Measurements from ENCODE around the gene GMPR.

The GMPR gene

GRCh38 chr6:16296061-16296670 is 57.8 kb downstream of the GMPR start:
- no peak overlapping the region for H3K9ac ChIP-seq (ENCODE audit: low read depth in 1 of 2, low read length in 2 of 2)
- H3K4me1 ChIP-seq (ENCODE audit: control insufficient read depth in 1 of 2, insufficient read depth in 2 of 2, low read length in 2 of 2), result no peaks in the 10 kb centered on the region
- no peak overlapping the region for H3K4me3 ChIP-seq (ENCODE audit: low read depth in 1 of 2, low read length in 2 of 2)
- H3K27me3 ChIP-seq (ENCODE audit: control insufficient read depth in 1 of 2, insufficient read depth in 2 of 2, low read length in 2 of 2), result no peaks in the 10 kb centered on the region
- H3K36me3 ChIP-seq (ENCODE audit: control insufficient read depth in 1 of 2, insufficient read depth in 2 of 2, low read length in 2 of 2), result peaks cover 0 to 7% of the 10 kb centered on the region in 2 donors
- H3K9me3 ChIP-seq (ENCODE audit: control insufficient read depth in 1 of 2, low read length in 2 of 2), result no peaks in the 10 kb centered on the region
- no peak overlapping the region for H3K27ac ChIP-seq (ENCODE audit: low read depth, low read length)

- Histone ChIP-seq H3K4me1 (ENCODE audit: control insufficient read depth in 1 of 2, insufficient read depth in 2 of 2, low read length in 2 of 2) (no peaks in the 10 kb centered on the region), H3K27ac (ENCODE audit: low read depth, low read length) (no peak overlapping the region), H3K27me3 (ENCODE audit: control insufficient read depth in 1 of 2, insufficient read depth in 2 of 2, low read length in 2 of 2) (no peaks in the 10 kb centered on the region), H3K9ac (ENCODE audit: low read depth in 1 of 2, low read length in 2 of 2) (no peak overlapping the region), H3K4me3 (ENCODE audit: low read depth in 1 of 2, low read length in 2 of 2) (no peak overlapping the region), H3K36me3 (ENCODE audit: control insufficient read depth in 1 of 2, insufficient read depth in 2 of 2, low read length in 2 of 2) (peaks cover 6 to 7% of the 10 kb centered on the region in 2 donors), H3K9me3 (ENCODE audit: control insufficient read depth in 1 of 2, low read length in 2 of 2) (no peaks in the 10 kb centered on the region)
These were observed 61.5 kb downstream of the GMPR start for GRCh38 chr6:16299861-16300260.

GRCh38 chr6:16301511-16301910 is 63.1 kb downstream of the GMPR start:
- Histone ChIP-seq H3K36me3 (ENCODE audit: control insufficient read depth in 1 of 2, insufficient read depth in 2 of 2, low read length in 2 of 2) (peaks cover 8 to 14% of the 10 kb centered on the region in 2 donors), H3K4me1 (ENCODE audit: control insufficient read depth in 1 of 2, insufficient read depth in 2 of 2, low read length in 2 of 2) (no peaks in the 10 kb centered on the region), H3K27me3 (ENCODE audit: control insufficient read depth in 1 of 2, insufficient read depth in 2 of 2, low read length in 2 of 2) (no peaks in the 10 kb centered on the region), H3K4me3 (ENCODE audit: low read depth in 1 of 2, low read length in 2 of 2) (no peak overlapping the region), H3K9ac (ENCODE audit: low read depth in 1 of 2, low read length in 2 of 2) (no peak overlapping the region), H3K27ac (ENCODE audit: low read depth, low read length) (no peak overlapping the region), H3K9me3 (ENCODE audit: control insufficient read depth in 1 of 2, low read length in 2 of 2) (no peaks in the 10 kb centered on the region)

GRCh38 chr6:16302721-16303552 is 64.5 kb downstream of the GMPR start:
- Histone ChIP-seq H3K9me3 (ENCODE audit: control insufficient read depth in 1 of 2, low read length in 2 of 2) (no peaks in the 10 kb centered on the region), H3K9ac (ENCODE audit: low read depth in 1 of 2, low read length in 2 of 2) (no peak overlapping the region), H3K36me3 (ENCODE audit: control insufficient read depth in 1 of 2, insufficient read depth in 2 of 2, low read length in 2 of 2) (peaks cover 13 to 14% of the 10 kb centered on the region in 2 donors), H3K4me3 (ENCODE audit: low read depth in 1 of 2, low read length in 2 of 2) (no peak overlapping the region), H3K4me1 (ENCODE audit: control insufficient read depth in 1 of 2, insufficient read depth in 2 of 2, low read length in 2 of 2) (no peaks in the 10 kb centered on the region), H3K27ac (ENCODE audit: low read depth, low read length) (no peak overlapping the region), H3K27me3 (ENCODE audit: control insufficient read depth in 1 of 2, insufficient read depth in 2 of 2, low read length in 2 of 2) (no peaks in the 10 kb centered on the region)

GRCh38 chr6:16305246-16305725 is 66.9 kb downstream of the GMPR start:
- Histone ChIP-seq H3K4me3 (ENCODE audit: low read depth in 1 of 2, low read length in 2 of 2) (no peak overlapping the region), H3K9ac (ENCODE audit: low read depth in 1 of 2, low read length in 2 of 2) (no peak overlapping the region), H3K27ac (ENCODE audit: low read depth, low read length) (no peak overlapping the region), H3K36me3 (ENCODE audit: control insufficient read depth in 1 of 2, insufficient read depth in 2 of 2, low read length in 2 of 2) (peaks cover 6 to 14% of the 10 kb centered on the region in 2 donors), H3K9me3 (ENCODE audit: control insufficient read depth in 1 of 2, low read length in 2 of 2) (no peaks in the 10 kb centered on the region), H3K27me3 (ENCODE audit: control insufficient read depth in 1 of 2, insufficient read depth in 2 of 2, low read length in 2 of 2) (no peaks in the 10 kb centered on the region), H3K4me1 (ENCODE audit: control insufficient read depth in 1 of 2, insufficient read depth in 2 of 2, low read length in 2 of 2) (no peaks in the 10 kb centered on the region)

GRCh38 chr6:16305788-16306187 is 67.4 kb downstream of the GMPR start:
- H3K4me3 ChIP-seq (ENCODE audit: low read depth in 1 of 2, low read length in 2 of 2), result no peak overlapping the region

GRCh38 chr6:16306334-16306733 is 67.9 kb downstream of the GMPR start:
- H3K4me1 ChIP-seq (ENCODE audit: control insufficient read depth in 1 of 2, insufficient read depth in 2 of 2, low read length in 2 of 2), result no peaks in the 10 kb centered on the region
- H3K9ac ChIP-seq (ENCODE audit: low read depth in 1 of 2, low read length in 2 of 2), result no peak overlapping the region
- no peak overlapping the region for H3K4me3 ChIP-seq (ENCODE audit: low read depth in 1 of 2, low read length in 2 of 2)
- H3K27ac ChIP-seq (ENCODE audit: low read depth, low read length), result no peak overlapping the region
- H3K27me3 ChIP-seq (ENCODE audit: control insufficient read depth in 1 of 2, insufficient read depth in 2 of 2, low read length in 2 of 2), result no peaks in the 10 kb centered on the region
- peaks cover 6 to 14% of the 10 kb centered on the region in 2 donors for H3K36me3 ChIP-seq (ENCODE audit: control insufficient read depth in 1 of 2, insufficient read depth in 2 of 2, low read length in 2 of 2)
- H3K9me3 ChIP-seq (ENCODE audit: control insufficient read depth in 1 of 2, low read length in 2 of 2), result no peaks in the 10 kb centered on the region

More at GRCh38 chr6:16305788-16306187, 67.4 kb downstream of the GMPR start:
- peaks cover 6 to 14% of the 10 kb centered on the region in 2 donors for H3K36me3 ChIP-seq (ENCODE audit: control insufficient read depth in 1 of 2, insufficient read depth in 2 of 2, low read length in 2 of 2)
- H3K4me1 ChIP-seq (ENCODE audit: control insufficient read depth in 1 of 2, insufficient read depth in 2 of 2, low read length in 2 of 2), result no peaks in the 10 kb centered on the region
- no peaks in the 10 kb centered on the region for H3K9me3 ChIP-seq (ENCODE audit: control insufficient read depth in 1 of 2, low read length in 2 of 2)
- H3K27ac ChIP-seq (ENCODE audit: low read depth, low read length), result no peak overlapping the region
- no peaks in the 10 kb centered on the region for H3K27me3 ChIP-seq (ENCODE audit: control insufficient read depth in 1 of 2, insufficient read depth in 2 of 2, low read length in 2 of 2)
- no peak overlapping the region for H3K9ac ChIP-seq (ENCODE audit: low read depth in 1 of 2, low read length in 2 of 2)

- peaks cover 0 to 3% of the 10 kb centered on the region in 2 donors for H3K36me3 ChIP-seq (ENCODE audit: control insufficient read depth in 1 of 2, insufficient read depth in 2 of 2, low read length in 2 of 2)
- H3K27ac ChIP-seq (ENCODE audit: low read depth, low read length), result no peak overlapping the region
- no peaks in the 10 kb centered on the region for H3K4me1 ChIP-seq (ENCODE audit: control insufficient read depth in 1 of 2, insufficient read depth in 2 of 2, low read length in 2 of 2)
- no peaks in the 10 kb centered on the region for H3K9me3 ChIP-seq (ENCODE audit: control insufficient read depth in 1 of 2, low read length in 2 of 2)
- no peak overlapping the region for H3K4me3 ChIP-seq (ENCODE audit: low read depth in 1 of 2, low read length in 2 of 2)
- no peaks in the 10 kb centered on the region for H3K27me3 ChIP-seq (ENCODE audit: control insufficient read depth in 1 of 2, insufficient read depth in 2 of 2, low read length in 2 of 2)
- H3K9ac ChIP-seq (ENCODE audit: low read depth in 1 of 2, low read length in 2 of 2), result no peak overlapping the region
These were observed 73.4 kb downstream of the GMPR start for GRCh38 chr6:16311763-16312162.

- H3K9me3 ChIP-seq (ENCODE audit: control insufficient read depth in 1 of 2, low read length in 2 of 2), result no peaks in the 10 kb centered on the region
- H3K36me3 ChIP-seq (ENCODE audit: control insufficient read depth in 1 of 2, insufficient read depth in 2 of 2, low read length in 2 of 2), result no peaks in the 10 kb centered on the region
- H3K4me3 ChIP-seq (ENCODE audit: low read depth in 1 of 2, low read length in 2 of 2), result no peak overlapping the region
- no peak overlapping the region for H3K9ac ChIP-seq (ENCODE audit: low read depth in 1 of 2, low read length in 2 of 2)
- no peaks in the 10 kb centered on the region for H3K27me3 ChIP-seq (ENCODE audit: control insufficient read depth in 1 of 2, insufficient read depth in 2 of 2, low read length in 2 of 2)
- H3K27ac ChIP-seq (ENCODE audit: low read depth, low read length), result no peak overlapping the region
- H3K4me1 ChIP-seq (ENCODE audit: control insufficient read depth in 1 of 2, insufficient read depth in 2 of 2, low read length in 2 of 2), result peaks cover 0 to 3% of the 10 kb centered on the region in 2 donors
These were observed 75.3 kb downstream of the GMPR start for GRCh38 chr6:16313732-16314131.

GRCh38 chr6:16314296-16314695 is 75.9 kb downstream of the GMPR start:
- no peaks in the 10 kb centered on the region for H3K27me3 ChIP-seq (ENCODE audit: control insufficient read depth in 1 of 2, insufficient read depth in 2 of 2, low read length in 2 of 2)
- H3K9ac ChIP-seq (ENCODE audit: low read depth in 1 of 2, low read length in 2 of 2), result no peak overlapping the region
- no peaks in the 10 kb centered on the region for H3K9me3 ChIP-seq (ENCODE audit: control insufficient read depth in 1 of 2, low read length in 2 of 2)
- H3K36me3 ChIP-seq (ENCODE audit: control insufficient read depth in 1 of 2, insufficient read depth in 2 of 2, low read length in 2 of 2), result no peaks in the 10 kb centered on the region
- peaks cover 0 to 7% of the 10 kb centered on the region in 2 donors for H3K4me1 ChIP-seq (ENCODE audit: control insufficient read depth in 1 of 2, insufficient read depth in 2 of 2, low read length in 2 of 2)
- no peak overlapping the region for H3K4me3 ChIP-seq (ENCODE audit: low read depth in 1 of 2, low read length in 2 of 2)
- H3K27ac ChIP-seq (ENCODE audit: low read depth, low read length), result no peak overlapping the region

Data from duodenal mucosa (tissue), 2 donors.